GM11168 (cell line): Measurements from ENCODE around the gene TENT5D.
"Not testable (repeated sequence)": the region's sequence is repeated elsewhere in the genome, so short reads cannot be mapped to it uniquely, and the experiment has no call there.

Experiments used
- in situ Hi-C: fragments of 300-500 bp; cut with MboI; formaldehyde crosslinking; loops from one replicate; pipeline ENCODE4 v1.12.0; 2022; ENCODE audit warnings: low sequenced_read_pairs; ENCODE audit not compliant: unreplicated experiment

TENT5D gene

DNA sequence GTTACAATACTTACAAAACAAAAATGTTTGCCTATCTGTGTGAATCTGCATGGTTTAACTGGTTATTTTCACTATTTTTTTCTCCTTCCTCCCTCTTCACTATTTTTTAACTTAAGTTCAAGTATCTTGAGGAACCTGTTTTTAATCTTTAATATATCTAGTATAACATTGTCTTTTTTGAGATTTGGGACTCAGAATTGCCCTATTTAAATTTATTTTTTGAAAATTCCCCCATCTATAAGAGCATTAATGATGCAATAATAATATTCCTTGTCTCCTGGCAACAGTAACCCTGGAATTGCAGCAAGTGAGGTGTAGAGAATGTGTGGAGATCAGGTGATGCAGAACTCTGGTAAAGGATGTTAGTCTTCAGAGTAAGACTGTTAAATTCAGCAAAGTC, at the start of gene TENT5D:
Gene TENT5D, plus strand, starts transcription at position 301 of the 400 bp plus-strand sequence. CDS start 22,093 bp downstream, outside the sequence.
- in situ Hi-C loops: no loop called here

- in situ Hi-C loops: not testable (repeated sequence)
Observed at GRCh38 chrX:80385651-80386050, 34.6 kb upstream of the TENT5D start.

GRCh38 chrX:80388206-80388605, 32.0 kb upstream of the TENT5D start:
- in situ Hi-C loops: no loop called here

- in situ Hi-C loops: no loop called here
Observed at GRCh38 chrX:80412042-80412441, 8.2 kb upstream of the TENT5D start.

DNA sequence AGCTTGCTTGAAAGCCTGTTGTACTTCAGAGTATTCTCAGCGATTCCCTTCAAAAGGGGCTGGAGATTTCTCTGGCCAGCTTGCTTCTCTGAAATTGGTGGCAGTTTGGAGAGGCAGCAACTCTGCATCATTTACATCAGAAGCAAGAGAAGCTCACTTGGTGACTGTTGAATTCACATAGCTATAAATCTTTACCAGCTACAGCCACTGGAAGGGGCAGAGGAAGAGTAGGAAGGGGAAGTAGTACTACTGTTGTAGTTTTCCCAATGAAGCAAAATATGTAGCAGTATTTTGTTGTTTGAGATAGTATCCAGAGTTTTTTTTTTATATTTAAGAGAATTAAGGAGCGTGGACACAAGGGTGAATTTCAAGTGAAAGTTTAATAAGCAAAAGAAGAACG, 2.8 kb downstream of the TENT5D start:
- in situ Hi-C loops: no loop called here

DNA sequence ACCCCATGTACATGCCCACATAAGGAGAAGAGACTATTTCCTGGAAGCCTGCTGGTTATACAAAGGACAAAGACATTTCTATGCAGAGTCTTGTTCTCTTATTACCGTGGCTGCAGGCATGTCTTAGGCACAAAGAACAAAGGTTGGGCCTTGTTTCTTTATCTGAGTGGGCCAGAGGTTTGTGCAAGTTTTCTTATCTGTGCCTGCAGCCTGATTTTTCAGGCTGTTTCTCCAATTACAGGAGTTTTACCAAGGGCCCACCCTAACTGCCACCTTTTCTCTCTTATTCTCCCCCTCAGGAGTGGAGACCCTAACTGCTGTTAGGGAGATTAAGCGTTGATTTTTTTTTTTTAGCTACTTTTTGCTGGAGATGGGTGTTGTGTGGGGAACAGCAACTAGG, 3.5 kb downstream of the TENT5D start:
- in situ Hi-C loops: no loop called here

DNA sequence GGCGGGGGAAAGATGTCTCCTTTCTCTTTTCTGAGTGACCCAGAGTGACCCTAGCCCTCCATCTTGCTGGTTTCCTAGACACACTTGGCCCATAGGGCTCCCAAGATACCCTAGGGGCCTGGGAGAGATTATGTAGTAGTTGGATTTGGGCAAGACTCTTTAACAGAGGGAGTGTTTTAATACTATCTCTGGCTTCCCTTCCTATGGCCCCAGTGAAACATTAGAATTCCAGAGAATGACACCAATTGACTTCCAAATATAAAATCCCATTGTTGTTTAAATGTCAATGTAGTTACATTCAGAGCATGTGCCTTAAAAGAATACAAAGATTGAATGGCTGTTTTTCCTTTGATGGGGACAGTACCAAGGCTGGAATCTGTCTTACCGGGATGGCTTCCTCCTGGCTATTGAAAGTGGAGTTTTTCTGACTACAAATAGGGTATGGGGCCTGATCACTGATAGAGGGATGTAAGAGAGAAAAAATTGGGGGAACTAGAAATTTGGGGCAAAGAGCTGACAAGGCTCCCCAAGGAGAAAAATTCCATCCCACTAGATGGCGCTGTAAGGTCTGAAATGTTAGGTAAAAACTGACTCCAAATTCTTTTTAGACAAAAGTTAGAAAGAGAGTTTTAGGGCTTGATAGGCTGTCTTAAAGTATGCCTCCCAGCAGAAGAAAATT, 10.7 kb downstream of the TENT5D start:
- in situ Hi-C loops: no loop called here

DNA sequence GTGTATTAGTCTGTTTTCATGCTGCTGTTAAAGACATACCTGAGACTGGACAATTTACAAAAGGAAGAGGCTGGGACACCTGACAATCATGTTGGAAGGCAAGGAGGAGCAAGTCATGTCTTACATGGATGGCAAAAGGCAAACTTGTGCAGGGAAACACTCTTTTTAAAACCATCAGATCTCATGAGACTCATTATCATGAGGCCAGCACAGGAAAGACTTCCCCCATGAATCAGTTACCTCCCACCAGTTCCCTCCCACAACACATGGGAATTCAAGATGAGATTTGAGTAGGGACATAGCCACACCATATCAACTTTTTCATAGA, 11.2 kb downstream of the TENT5D start:
- in situ Hi-C loops: no loop called here

GRCh38 chrX:80432441-80432840, 12.2 kb downstream of the TENT5D start:
- in situ Hi-C loops: no loop called here

GRCh38 chrX:80432863-80433262, 12.6 kb downstream of the TENT5D start:
- in situ Hi-C loops: no loop called here

DNA sequence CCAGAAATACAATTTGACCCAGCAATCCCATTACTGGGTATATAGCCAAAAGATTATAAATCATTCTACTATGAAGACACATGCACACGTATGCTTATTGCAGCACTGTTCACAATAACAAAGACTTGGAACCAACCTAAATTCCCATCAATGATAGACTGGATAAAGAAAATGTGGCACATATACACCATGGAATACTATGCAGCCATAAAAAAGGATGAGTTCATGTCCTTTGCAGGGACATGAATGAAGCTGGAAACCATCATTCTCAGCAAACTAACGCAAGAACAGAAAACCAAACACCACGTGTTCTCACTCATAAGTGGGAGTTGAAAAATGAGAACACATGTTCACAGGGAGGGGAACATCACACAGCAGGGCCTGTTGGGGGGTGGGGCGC, 47.9 kb downstream of the TENT5D start:
- in situ Hi-C loops: not testable (repeated sequence)

- in situ Hi-C loops: no loop called here
Observed at GRCh38 chrX:80471582-80471981, 51.3 kb downstream of the TENT5D start.

GRCh38 chrX:80485543-80485942, 65.3 kb downstream of the TENT5D start:
- in situ Hi-C loops: no loop called here

GRCh38 chrX:80486299-80486698, 66.1 kb downstream of the TENT5D start:
- in situ Hi-C loops: no loop called here

DNA sequence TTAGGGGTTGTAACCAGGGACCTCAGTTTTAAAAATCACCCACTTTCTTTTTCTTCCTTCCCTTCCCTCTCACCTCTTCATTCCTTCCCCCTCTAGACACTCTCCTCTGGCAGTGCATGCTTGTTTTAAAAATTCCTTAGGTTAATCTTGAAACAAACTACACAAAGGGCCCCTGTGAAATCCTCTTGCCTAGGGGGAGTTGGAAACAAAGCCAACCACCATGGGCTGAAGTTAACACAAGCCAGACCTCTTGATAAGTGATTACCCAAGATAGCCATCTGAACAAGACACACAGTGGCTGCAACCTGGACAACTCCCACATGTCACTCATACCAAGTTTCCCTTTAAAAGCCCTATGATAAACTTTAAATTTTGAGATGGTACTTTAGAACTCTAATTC, 68.9 kb downstream of the TENT5D start:
- in situ Hi-C loops: no loop called here
